Measurements from ENCODE around the gene ELMO2.

Gene ELMO2

GRCh38 chr20:46317685-46318177 lies 88.7 kb downstream of the ELMO2 start:
- Histone ChIP-seq H3K36me3 (ENCODE audit: control insufficient read depth in 2 of 2, insufficient read depth in 1 of 2, low read length in 2 of 2) (no peaks in the 10 kb centered on the region), H3K4me1 (ENCODE audit: control insufficient read depth, insufficient read depth, low read length) (no peaks in the 10 kb centered on the region), H3K4me3 (ENCODE audit: low read depth, low read length) (no peak overlapping the region), H3K27ac (ENCODE audit: extremely low read depth, low read depth, low read length) (no peak overlapping the region), H3K9me3 (ENCODE audit: control insufficient read depth, insufficient read depth, low read depth, low read length) (no peaks in the 10 kb centered on the region)
- TF ChIP-seq ZNF830 (tag by site-specific recombination; IDR thresholded peaks at IDR 0.05; ENCODE audit: low read depth): no peak
- no peak for TF ChIP-seq ZNF670 (tag by site-specific recombination; IDR thresholded peaks at IDR 0.05; ENCODE audit: low read depth)
- no peak for TF ChIP-seq GFI1B (tag by site-specific recombination; IDR thresholded peaks at IDR 0.05)
- no peak for TF ChIP-seq PRDM4 (tag by site-specific recombination; IDR thresholded peaks at IDR 0.05)
- CTCF ChIA-PET: interaction anchor here (0.5 to 1.8 kb wide), 3 partner anchors 31 to 183 kb away, joined by 3 to 4 read pairs (median 4); no protein-coding TSS in a partner anchor
- POLR2A ChIA-PET: no interaction called here

DNA sequence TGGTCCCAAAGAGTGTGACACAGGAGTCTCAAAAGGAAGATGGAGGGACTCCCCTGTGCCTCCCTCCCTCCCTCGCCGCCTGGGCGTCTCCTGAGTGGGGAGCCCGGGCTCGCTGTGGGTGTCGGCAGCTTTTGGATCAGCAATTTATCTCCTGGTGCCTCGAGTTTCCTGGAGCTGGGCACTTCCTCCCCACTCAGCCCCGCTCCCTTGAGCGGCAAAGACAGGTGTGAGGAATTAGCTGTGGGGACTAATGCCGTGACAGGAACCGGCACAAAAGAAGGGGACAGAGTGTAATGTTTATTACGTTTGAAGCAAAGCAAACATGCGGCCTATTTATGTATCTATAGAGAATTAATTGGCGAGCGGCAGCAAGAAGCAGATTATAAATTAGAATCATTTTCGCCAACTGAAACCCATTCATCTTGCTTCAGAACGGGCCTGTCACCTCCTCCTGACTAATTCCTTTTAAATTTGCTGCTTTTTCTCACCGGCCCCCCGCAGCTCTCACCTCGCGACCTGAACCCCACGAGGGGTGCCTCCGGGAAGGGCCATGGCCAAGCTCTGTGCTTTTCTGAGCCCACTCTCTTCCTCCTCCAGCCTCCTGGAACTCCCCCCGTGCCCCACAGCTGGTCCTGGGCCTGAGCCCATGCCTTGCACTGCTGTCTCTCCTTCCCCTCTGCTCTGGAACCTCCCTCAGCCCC lies 89.3 kb downstream of the ELMO2 start:
- Histone ChIP-seq H3K4me1 (ENCODE audit: control insufficient read depth, insufficient read depth, low read length) (no peaks in the 10 kb centered on the region), H3K27ac (ENCODE audit: extremely low read depth, low read depth, low read length) (no peak overlapping the region), H3K36me3 (ENCODE audit: control insufficient read depth in 2 of 2, insufficient read depth in 1 of 2, low read length in 2 of 2) (no peaks in the 10 kb centered on the region), H3K9me3 (ENCODE audit: control insufficient read depth, insufficient read depth, low read depth, low read length) (no peaks in the 10 kb centered on the region), H3K4me3 (ENCODE audit: low read depth, low read length) (no peak overlapping the region)
- CTCF ChIA-PET: interaction anchor here (0.5 to 1.8 kb wide), 6 partner anchors 10 to 185 kb away, joined by 3 to 4 read pairs (median 4); no protein-coding TSS in a partner anchor
- POLR2A ChIA-PET: no interaction called here
- TF ChIP-seq ZNF239 (tag by site-specific recombination; IDR thresholded peaks at IDR 0.05) (no peak), ZNF585B (tag by site-specific recombination; IDR thresholded peaks at IDR 0.05) (no peak), MZF1 (tag by site-specific recombination; IDR thresholded peaks at IDR 0.05; ENCODE audit: borderline replicate concordance) (no peak), ZBTB7A (tag by site-specific recombination; IDR thresholded peaks at IDR 0.05; ENCODE audit: low read depth) (no peak), BCL11B (tag by site-specific recombination; IDR thresholded peaks at IDR 0.05; ENCODE audit: low read depth) (no peak), SP7 (tag by site-specific recombination; IDR thresholded peaks at IDR 0.05) (no peak), OVOL3 (tag by site-specific recombination; IDR thresholded peaks at IDR 0.05) (no peak), ZNF843 (tag by site-specific recombination; IDR thresholded peaks at IDR 0.05) (no peak), TCF7L2 (IDR thresholded peaks at IDR 0.05; ENCODE audit: borderline replicate concordance, low read depth, low read length) (no peak), ZFP3 (tag by site-specific recombination; IDR thresholded peaks at IDR 0.05; ENCODE audit: low read depth) (no peak), ZNF426 (tag by site-specific recombination; IDR thresholded peaks at IDR 0.05) (no peak)
- TF ChIP-seq, protein P1, sequence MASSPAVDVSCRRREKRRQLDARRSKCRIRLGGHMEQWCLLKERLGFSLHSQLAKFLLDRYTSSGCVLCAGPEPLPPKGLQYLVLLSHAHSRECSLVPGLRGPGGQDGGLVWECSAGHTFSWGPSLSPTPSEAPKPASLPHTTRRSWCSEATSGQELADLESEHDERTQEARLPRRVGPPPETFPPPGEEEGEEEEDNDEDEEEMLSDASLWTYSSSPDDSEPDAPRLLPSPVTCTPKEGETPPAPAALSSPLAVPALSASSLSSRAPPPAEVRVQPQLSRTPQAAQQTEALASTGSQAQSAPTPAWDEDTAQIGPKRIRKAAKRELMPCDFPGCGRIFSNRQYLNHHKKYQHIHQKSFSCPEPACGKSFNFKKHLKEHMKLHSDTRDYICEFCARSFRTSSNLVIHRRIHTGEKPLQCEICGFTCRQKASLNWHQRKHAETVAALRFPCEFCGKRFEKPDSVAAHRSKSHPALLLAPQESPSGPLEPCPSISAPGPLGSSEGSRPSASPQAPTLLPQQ (tag by site-specific recombination; IDR thresholded peaks at IDR 0.05): no peak
- TF ChIP-seq, protein P2, sequence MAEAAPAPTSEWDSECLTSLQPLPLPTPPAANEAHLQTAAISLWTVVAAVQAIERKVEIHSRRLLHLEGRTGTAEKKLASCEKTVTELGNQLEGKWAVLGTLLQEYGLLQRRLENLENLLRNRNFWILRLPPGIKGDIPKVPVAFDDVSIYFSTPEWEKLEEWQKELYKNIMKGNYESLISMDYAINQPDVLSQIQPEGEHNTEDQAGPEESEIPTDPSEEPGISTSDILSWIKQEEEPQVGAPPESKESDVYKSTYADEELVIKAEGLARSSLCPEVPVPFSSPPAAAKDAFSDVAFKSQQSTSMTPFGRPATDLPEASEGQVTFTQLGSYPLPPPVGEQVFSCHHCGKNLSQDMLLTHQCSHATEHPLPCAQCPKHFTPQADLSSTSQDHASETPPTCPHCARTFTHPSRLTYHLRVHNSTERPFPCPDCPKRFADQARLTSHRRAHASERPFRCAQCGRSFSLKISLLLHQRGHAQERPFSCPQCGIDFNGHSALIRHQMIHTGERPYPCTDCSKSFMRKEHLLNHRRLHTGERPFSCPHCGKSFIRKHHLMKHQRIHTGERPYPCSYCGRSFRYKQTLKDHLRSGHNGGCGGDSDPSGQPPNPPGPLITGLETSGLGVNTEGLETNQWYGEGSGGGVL (tag by site-specific recombination; IDR thresholded peaks at IDR 0.05): no peak

Measured in HEK293 (cell line).